GM06990 (cell line): ENCODE results near the gene CLVS2.

Experiments used
- DNase-seq: peaks from one replicate; pipeline ENCODE4 v3.0.0-alpha.2; 2011; ENCODE audit not compliant: insufficient read length; ENCODE audit errors: extremely low read depth
- H3K27me3 ChIP-seq: replicated peaks from 2 replicates; pipeline ENCODE4 v1.6.0; 2011; ENCODE audit warnings: low read length; ENCODE audit not compliant: control insufficient read depth, insufficient read depth
- H3K36me3 ChIP-seq: 2 replicates; pipeline ENCODE4 v1.5.1; 2011; ENCODE audit warnings: low read length; ENCODE audit not compliant: control insufficient read depth, insufficient read depth
- H3K4me3 ChIP-seq: replicated peaks from 2 replicates; pipeline ENCODE4 v1.5.1; 2011; ENCODE audit warnings: low read depth, mild to moderate bottlenecking, control low read depth, low read length
- CTCF ChIP-seq: IDR thresholded peaks from 2 replicates; pipeline ENCODE4 v1.5.1; 2011; ENCODE audit warnings: low read length, control low read depth, mild to moderate bottlenecking, inconsistent platforms; ENCODE audit not compliant: insufficient read depth, poor library complexity, severe bottlenecking

The CLVS2 gene

GRCh38 chr6:123094795-123095194 is 98.8 kb downstream of the CLVS2 start:
- Histone ChIP-seq H3K4me3 (no peak overlapping the region), H3K36me3 (no peaks in the 10 kb centered on the region), H3K27me3 (no peaks in the 10 kb centered on the region)
- no peak for TF ChIP-seq CTCF
- no peak for DNase-seq

- no peaks in the 10 kb centered on the region for H3K27me3 ChIP-seq
- no peaks in the 10 kb centered on the region for H3K36me3 ChIP-seq
- DNase-seq = no peak
- no peak overlapping the region for H3K4me3 ChIP-seq
- no peak for TF ChIP-seq CTCF
Observed at GRCh38 chr6:123105561-123105960, 109.5 kb downstream of the CLVS2 start.

- TF ChIP-seq CTCF = no peak
- Histone ChIP-seq H3K36me3 (no peaks in the 10 kb centered on the region), H3K27me3 (no peaks in the 10 kb centered on the region), H3K4me3 (no peak overlapping the region)
- no peak for DNase-seq
Observed at GRCh38 chr6:123116370-123116769, 120.3 kb downstream of the CLVS2 start.

- no peak for DNase-seq
- H3K36me3 ChIP-seq = no peaks in the 10 kb centered on the region
- no peak overlapping the region for H3K4me3 ChIP-seq
- no peak for TF ChIP-seq CTCF
- H3K27me3 ChIP-seq = no peaks in the 10 kb centered on the region
Observed at GRCh38 chr6:123117145-123117908, 121.3 kb downstream of the CLVS2 start.

- no peak for DNase-seq
- Histone ChIP-seq H3K36me3 (no peaks in the 10 kb centered on the region), H3K4me3 (no peak overlapping the region), H3K27me3 (no peaks in the 10 kb centered on the region)
- TF ChIP-seq CTCF = no peak
Observed at GRCh38 chr6:123118811-123119210, 122.8 kb downstream of the CLVS2 start.
